ENCODE measurements around the gene ZNF597.

ZNF597 gene

GRCh38 chr16:3467921-3468320, 24.6 kb upstream of the ZNF597 start:
- DNase-seq (ENCODE audit: low read depth) = no peak
- TF ChIP-seq, protein P1, sequence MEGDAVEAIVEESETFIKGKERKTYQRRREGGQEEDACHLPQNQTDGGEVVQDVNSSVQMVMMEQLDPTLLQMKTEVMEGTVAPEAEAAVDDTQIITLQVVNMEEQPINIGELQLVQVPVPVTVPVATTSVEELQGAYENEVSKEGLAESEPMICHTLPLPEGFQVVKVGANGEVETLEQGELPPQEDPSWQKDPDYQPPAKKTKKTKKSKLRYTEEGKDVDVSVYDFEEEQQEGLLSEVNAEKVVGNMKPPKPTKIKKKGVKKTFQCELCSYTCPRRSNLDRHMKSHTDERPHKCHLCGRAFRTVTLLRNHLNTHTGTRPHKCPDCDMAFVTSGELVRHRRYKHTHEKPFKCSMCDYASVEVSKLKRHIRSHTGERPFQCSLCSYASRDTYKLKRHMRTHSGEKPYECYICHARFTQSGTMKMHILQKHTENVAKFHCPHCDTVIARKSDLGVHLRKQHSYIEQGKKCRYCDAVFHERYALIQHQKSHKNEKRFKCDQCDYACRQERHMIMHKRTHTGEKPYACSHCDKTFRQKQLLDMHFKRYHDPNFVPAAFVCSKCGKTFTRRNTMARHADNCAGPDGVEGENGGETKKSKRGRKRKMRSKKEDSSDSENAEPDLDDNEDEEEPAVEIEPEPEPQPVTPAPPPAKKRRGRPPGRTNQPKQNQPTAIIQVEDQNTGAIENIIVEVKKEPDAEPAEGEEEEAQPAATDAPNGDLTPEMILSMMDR (IDR thresholded peaks at IDR 0.05; ENCODE audit: insufficient read depth, low read depth, low read length, missing control alignments) = no peak
- no peak overlapping the region for H3K4me3 ChIP-seq (ENCODE audit: low read depth, low read length)

DNA sequence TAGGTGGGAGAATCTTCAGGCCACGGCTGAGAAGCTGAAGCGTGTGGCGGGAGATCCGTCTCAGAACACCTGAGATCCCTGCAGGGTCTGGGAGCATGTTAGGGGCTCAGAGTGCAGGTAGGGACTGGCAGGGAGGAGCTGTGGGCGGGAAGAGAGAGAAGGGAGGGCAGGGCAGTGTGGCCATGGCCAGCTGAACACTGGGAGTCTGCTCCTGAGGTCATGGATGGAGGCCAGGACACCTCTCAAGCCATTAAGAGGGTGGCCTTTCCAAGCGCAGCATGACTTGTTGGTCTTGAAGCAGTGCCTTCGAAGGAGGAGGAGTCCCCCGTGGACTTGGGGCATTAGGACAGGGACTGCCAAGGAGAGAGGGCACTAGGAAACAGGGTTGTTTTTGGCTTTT, 23.9 kb upstream of the ZNF597 start:
- no peak for DNase-seq (ENCODE audit: low read depth)
- TF ChIP-seq, protein P1 (IDR thresholded peaks at IDR 0.05; ENCODE audit: insufficient read depth, low read depth, low read length, missing control alignments) = no peak
- H3K4me3 ChIP-seq (ENCODE audit: low read depth, low read length) = no peak overlapping the region

DNA sequence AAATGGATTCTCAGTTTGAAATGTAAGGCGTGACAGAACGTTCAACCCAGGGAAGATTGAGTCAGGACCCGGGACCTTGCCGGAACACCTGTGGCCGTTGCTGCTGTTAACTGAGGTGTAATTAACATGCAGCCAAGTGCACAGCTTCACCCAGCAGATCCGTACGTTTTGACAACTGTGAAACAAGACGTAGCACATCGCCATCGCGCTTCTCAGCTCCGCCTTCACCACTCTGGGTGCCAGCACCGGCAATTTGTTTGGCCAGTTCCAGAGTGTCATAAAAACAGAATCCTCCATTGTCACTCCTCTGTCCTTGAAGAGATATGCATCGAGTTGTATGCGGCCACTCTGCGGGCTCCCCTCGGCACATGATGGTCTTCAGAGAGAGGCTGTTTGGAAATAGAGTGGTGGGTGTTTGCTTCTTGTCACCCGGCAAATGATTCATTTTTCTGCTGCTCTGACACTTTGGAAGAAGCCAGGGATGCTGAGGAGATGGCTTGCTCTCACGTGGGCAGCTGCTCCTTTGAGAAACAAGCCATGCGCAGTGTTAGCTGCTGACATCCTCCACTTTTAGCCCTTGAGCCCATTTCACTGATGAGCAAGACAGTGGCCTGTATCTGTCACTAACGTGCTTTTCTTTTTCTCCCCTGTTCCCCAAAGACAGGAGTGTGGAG, 22.7 kb upstream of the ZNF597 start:
- H3K4me3 ChIP-seq (ENCODE audit: low read depth, low read length) = no peak overlapping the region
- no peak for DNase-seq (ENCODE audit: low read depth)
- TF ChIP-seq, protein P1 (IDR thresholded peaks at IDR 0.05; ENCODE audit: insufficient read depth, low read depth, low read length, missing control alignments) = no peak

DNA sequence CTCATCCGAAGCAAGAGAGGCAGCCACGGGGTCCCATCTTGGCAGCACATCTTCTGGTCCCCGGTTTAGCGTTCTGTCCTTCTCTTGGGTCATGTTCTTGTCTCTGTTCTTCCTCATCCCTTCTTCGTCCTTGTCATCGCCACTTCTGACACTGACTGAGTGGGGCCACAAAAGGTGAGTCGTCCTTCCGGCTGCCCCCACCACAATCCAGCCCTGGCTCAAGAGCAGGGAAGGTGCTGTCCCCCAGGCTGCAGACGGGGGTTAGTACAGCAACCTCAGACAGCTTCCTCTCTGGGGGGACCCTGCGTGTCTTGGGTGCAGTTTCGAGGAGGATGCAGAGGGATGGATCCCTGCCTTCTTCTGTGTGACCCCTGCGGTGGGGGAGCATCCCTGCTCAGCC, 22.0 kb upstream of the ZNF597 start:
- TF ChIP-seq, protein P1 (IDR thresholded peaks at IDR 0.05; ENCODE audit: insufficient read depth, low read depth, low read length, missing control alignments) = no peak
- no peak overlapping the region for H3K4me3 ChIP-seq (ENCODE audit: low read depth, low read length)
- no peak for DNase-seq (ENCODE audit: low read depth)

DNA sequence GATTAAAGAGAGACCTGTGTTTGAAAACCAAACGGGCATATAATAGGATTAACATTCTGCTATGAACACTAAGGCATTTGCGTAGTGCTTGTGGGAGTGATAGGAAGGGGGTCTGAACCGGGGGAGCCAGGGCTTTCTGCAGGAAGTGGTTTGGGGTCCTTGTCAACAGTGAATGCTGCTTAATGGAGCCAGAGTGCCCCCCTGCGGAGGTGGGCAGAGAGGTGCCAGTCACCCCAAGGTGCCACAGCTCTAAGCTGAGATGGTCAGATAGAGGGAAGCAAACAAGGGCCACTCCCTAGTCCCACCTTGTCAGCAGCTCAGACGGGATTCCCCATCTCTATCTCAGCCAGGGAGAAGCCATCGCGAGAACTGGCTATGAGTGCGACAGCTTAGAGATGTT, 17.8 kb upstream of the ZNF597 start:
- peak; percentile 48 for DNase-seq (ENCODE audit: low read depth)
- TF ChIP-seq, protein P1 (IDR thresholded peaks at IDR 0.05; ENCODE audit: insufficient read depth, low read depth, low read length, missing control alignments) = peak; percentile 21
- H3K4me3 ChIP-seq (ENCODE audit: low read depth, low read length) = no peak overlapping the region

DNA sequence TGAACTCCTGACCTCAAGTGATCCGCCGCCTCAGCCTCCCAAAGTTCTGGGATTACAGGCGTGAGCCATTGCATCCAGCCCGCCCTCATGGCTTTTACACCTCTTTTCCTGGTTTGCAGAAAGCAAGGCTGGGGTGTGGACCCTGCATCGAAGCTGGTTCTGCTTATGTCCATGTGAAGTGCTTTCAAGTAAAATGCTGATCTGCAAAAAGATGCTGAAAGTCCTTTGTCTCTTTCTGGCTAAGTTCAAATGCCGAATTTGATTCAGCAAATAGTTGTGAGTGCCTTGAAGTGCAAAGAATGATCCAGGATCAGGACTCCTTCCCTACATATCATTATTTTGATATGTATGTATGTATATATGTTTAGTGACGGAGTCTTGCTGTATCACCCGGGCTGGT, 17.3 kb upstream of the ZNF597 start:
- H3K4me3 ChIP-seq (ENCODE audit: low read depth, low read length) = no peak overlapping the region
- TF ChIP-seq, protein P1 (IDR thresholded peaks at IDR 0.05; ENCODE audit: insufficient read depth, low read depth, low read length, missing control alignments) = no peak
- no peak for DNase-seq (ENCODE audit: low read depth)

DNA sequence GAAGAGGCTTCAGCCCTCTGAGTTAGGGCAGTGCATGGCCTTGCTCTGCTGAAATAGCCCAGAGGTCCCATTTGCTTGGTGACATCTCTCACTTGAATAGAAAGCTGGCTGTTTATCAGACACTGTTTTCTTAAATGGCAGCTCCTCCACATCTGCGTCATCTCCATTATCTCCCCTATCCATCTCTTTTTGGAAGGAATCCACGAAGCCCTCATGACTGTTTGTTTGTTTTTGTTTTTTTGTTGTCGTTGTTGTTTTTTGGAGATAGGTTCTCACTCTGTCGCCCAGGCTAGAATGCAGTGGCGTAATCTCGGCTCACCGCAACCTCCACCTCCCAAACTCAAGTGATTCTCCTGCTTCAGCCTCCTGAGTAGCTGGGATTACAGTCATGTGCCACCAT, 16.8 kb upstream of the ZNF597 start:
- TF ChIP-seq, protein P1 (IDR thresholded peaks at IDR 0.05; ENCODE audit: insufficient read depth, low read depth, low read length, missing control alignments) = no peak
- no peak for DNase-seq (ENCODE audit: low read depth)
- H3K4me3 ChIP-seq (ENCODE audit: low read depth, low read length) = no peak overlapping the region

Data from GM12865 (cell line).